ENCODE results near the gene CDK9.

CDK9 gene

DNA sequence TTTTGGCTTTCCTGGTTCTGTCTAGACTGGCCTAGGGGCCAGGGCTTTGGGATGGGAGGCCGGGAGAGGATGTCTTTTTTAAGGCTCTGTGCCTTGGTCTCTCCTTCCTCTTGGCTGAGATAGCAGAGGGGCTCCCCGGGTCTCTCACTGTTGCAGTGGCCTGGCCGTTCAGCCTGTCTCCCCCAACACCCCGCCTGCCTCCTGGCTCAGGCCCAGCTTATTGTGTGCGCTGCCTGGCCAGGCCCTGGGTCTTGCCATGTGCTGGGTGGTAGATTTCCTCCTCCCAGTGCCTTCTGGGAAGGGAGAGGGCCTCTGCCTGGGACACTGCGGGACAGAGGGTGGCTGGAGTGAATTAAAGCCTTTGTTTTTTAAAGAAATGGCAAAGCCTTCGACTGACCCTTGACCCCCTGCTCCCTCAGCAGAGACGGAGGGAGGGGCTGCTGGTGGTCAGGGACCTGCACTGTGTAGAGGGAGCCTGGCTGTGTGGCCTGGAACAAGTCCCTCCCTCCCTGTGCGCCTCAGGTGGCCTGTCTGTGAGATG, 27.9 kb downstream of the CDK9 start:
- Histone ChIP-seq H3K9ac (ENCODE audit: insufficient read length, low read depth) (no peak overlapping the region), H3K36me3 (ENCODE audit: insufficient read depth, insufficient read length, low read length) (peaks cover 87% of the 10 kb centered on the region), H3K27me3 (ENCODE audit: insufficient read depth, insufficient read length) (no peaks in the 10 kb centered on the region), H3K4me1 (ENCODE audit: insufficient read depth, insufficient read length) (peaks cover 9% of the 10 kb centered on the region), H3K4me3 (ENCODE audit: insufficient read length, low read depth) (no peak overlapping the region), H3K9me3 (ENCODE audit: insufficient read depth, low read length) (no peaks in the 10 kb centered on the region)
- no peak for TF ChIP-seq YY1 (IDR thresholded peaks at IDR 0.05; ENCODE audit: insufficient read depth, insufficient read length)
- no peak for TF ChIP-seq ZNF274 (IDR thresholded peaks at IDR 0.05; ENCODE audit: low read depth, low read length)
- no peak for TF ChIP-seq SUZ12 (IDR thresholded peaks at IDR 0.05; ENCODE audit: extremely low read depth, insufficient read depth, insufficient read length)
- DNase-seq (ENCODE audit: low read depth, low spot score), result no peak

DNA sequence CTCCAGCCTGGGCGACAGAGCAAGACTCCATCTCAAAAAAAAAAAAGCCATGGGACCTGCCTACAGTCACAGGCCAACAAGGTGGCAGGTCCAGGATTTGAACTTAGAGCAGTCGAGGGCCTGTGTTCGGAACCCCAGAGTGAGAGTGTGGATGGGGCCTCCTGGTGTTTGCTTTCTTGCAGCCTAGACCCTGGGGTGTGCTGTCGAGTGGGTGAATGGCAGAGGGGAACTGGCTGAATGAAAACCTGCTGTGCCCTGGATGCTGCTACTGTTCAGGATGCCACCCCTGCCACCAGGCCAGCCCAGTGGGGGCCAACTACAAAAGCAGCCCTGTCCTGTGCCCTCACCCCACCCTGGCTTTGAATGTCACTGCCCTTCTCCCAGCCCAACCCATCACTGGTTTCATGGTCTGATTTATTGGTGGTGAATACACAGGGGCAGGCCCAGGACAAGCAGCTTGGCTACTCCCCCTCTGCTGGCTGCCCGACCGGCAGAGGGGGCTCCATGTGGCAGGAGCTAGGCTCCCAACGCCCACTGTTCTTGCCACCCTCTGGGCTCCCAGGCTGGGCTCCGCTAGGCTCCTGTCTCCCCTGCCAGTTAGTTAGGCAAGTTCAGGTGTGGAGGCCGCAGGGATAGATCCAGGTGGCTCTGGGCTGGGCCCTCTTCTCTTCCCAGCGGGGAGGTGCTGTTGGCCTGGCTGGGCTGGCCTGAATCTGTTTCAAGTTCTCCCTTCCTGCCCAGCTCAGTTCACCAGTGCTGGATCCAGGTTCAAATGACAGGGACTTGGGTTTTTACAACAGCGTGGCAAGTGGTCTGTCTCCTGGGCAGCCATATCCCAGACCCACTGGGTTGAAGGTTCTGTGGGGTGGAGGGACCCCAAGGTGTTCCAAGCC, 29.0 kb downstream of the CDK9 start:
- Histone ChIP-seq H3K4me1 (ENCODE audit: insufficient read depth, insufficient read length) (peaks cover 6% of the 10 kb centered on the region), H3K27me3 (ENCODE audit: insufficient read depth, insufficient read length) (no peaks in the 10 kb centered on the region), H3K9ac (ENCODE audit: insufficient read length, low read depth) (peak overlapping the region; percentile 5), H3K36me3 (ENCODE audit: insufficient read depth, insufficient read length, low read length) (peaks cover 89% of the 10 kb centered on the region), H3K9me3 (ENCODE audit: insufficient read depth, low read length) (no peaks in the 10 kb centered on the region), H3K4me3 (ENCODE audit: insufficient read length, low read depth) (no peak overlapping the region)
- TF ChIP-seq ZNF274 (IDR thresholded peaks at IDR 0.05; ENCODE audit: low read depth, low read length) (no peak), YY1 (IDR thresholded peaks at IDR 0.05; ENCODE audit: insufficient read depth, insufficient read length) (no peak), SUZ12 (IDR thresholded peaks at IDR 0.05; ENCODE audit: extremely low read depth, insufficient read depth, insufficient read length) (no peak)
- DNase-seq (ENCODE audit: low read depth, low spot score), result no peak

DNA sequence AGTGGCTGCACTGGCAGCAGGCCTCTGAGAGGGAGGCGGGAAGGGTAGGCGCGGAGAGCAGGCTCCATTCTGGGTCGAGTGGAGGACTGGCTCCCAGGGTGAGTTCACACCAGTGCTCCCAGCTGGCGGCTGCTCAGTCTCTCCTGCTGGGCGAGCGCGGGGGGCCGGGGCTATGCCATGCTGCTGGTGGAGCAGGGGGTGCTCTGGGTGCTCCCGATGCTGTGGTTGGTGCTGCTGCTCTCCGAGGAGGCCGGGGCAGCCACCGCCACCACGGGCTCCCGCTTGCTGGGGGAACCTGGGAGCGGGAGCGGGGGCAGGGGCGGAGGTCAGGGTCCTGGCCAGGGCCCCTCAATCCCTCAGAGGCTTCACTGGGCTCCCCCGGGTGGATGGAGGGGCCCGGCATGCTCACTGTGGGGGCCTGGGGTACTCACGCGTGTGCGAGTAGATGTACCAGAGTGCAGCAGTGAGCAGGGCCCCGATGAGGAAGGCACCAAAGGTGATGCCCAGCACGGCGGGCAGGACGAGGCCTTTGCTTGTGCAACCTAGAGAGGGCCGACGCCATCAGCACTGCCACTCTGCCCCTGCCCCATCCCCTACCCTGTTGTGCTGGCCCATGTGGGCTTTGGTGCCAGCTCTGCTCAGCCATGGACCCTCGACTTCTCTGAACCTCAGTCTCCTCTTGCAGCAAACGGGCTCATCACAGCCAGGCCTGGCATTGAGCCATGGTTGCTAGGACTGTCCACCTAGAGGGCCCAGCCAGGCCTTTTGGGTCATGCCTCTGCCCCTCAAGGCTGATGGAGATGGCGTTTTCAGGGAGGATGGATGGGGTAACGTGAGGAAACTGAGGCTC, 29.9 kb downstream of the CDK9 start:
- no peak for DNase-seq (ENCODE audit: low read depth, low spot score)
- no peaks in the 10 kb centered on the region for H3K9me3 ChIP-seq (ENCODE audit: insufficient read depth, low read length)
- H3K27me3 ChIP-seq (ENCODE audit: insufficient read depth, insufficient read length), result no peaks in the 10 kb centered on the region
- TF ChIP-seq ZNF274 (IDR thresholded peaks at IDR 0.05; ENCODE audit: low read depth, low read length), result no peak
- no peak for TF ChIP-seq YY1 (IDR thresholded peaks at IDR 0.05; ENCODE audit: insufficient read depth, insufficient read length)
- no peak for TF ChIP-seq SUZ12 (IDR thresholded peaks at IDR 0.05; ENCODE audit: extremely low read depth, insufficient read depth, insufficient read length)
- peaks cover 82% of the 10 kb centered on the region for H3K36me3 ChIP-seq (ENCODE audit: insufficient read depth, insufficient read length, low read length)
- H3K9ac ChIP-seq (ENCODE audit: insufficient read length, low read depth), result no peak overlapping the region
- H3K4me3 ChIP-seq (ENCODE audit: insufficient read length, low read depth), result no peak overlapping the region
- H3K4me1 ChIP-seq (ENCODE audit: insufficient read depth, insufficient read length), result peaks cover 1% of the 10 kb centered on the region

DNA sequence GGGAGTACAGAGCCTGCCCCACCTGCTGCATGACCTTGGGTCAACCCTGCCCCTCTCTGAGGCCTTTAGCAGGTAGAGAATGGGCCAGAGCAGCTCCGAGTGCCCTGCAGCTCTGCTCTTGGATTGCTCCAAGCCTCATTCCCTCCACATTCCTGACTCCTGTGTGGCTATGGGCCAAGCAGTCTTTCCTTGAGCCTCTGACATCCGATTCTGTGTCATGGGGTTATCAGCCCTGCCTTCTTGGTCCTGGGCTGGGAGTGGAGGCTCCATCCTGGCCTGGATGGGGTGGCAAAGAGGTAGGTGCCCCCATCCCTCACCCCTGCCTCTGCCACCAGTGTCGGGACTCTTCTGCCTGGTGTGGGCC, 30.5 kb downstream of the CDK9 start:
- no peaks in the 10 kb centered on the region for H3K27me3 ChIP-seq (ENCODE audit: insufficient read depth, insufficient read length)
- H3K9ac ChIP-seq (ENCODE audit: insufficient read length, low read depth), result no peak overlapping the region
- TF ChIP-seq SUZ12 (IDR thresholded peaks at IDR 0.05; ENCODE audit: extremely low read depth, insufficient read depth, insufficient read length), result no peak
- TF ChIP-seq ZNF274 (IDR thresholded peaks at IDR 0.05; ENCODE audit: low read depth, low read length), result no peak
- no peak for TF ChIP-seq YY1 (IDR thresholded peaks at IDR 0.05; ENCODE audit: insufficient read depth, insufficient read length)
- no peaks in the 10 kb centered on the region for H3K9me3 ChIP-seq (ENCODE audit: insufficient read depth, low read length)
- H3K36me3 ChIP-seq (ENCODE audit: insufficient read depth, insufficient read length, low read length), result peaks cover 79% of the 10 kb centered on the region
- H3K4me3 ChIP-seq (ENCODE audit: insufficient read length, low read depth), result no peak overlapping the region
- DNase-seq (ENCODE audit: low read depth, low spot score), result no peak
- peaks cover 1% of the 10 kb centered on the region for H3K4me1 ChIP-seq (ENCODE audit: insufficient read depth, insufficient read length)

DNA sequence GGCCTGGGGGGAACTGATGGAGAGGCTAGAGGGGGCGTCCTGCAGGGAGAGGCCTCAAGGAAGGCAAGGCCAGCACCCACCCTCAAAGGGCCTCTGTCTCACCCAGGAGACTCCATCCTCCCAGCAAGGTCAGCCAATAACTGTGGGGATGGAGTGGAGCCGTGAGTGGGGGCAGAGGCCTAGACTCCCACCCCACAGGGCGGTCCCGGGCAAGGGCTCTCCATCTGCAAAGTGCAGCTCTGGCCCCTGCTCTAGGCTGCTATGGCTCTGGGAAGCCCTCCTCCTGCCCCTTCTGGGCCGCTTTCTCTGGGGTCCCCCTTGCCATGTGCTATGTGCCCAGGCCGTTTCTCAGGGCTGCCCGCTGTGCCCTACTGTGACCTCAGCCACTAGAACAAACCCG, 30.9 kb downstream of the CDK9 start:
- H3K9me3 ChIP-seq (ENCODE audit: insufficient read depth, low read length), result no peaks in the 10 kb centered on the region
- H3K4me1 ChIP-seq (ENCODE audit: insufficient read depth, insufficient read length), result peaks cover 1% of the 10 kb centered on the region
- DNase-seq (ENCODE audit: low read depth, low spot score), result no peak
- no peaks in the 10 kb centered on the region for H3K27me3 ChIP-seq (ENCODE audit: insufficient read depth, insufficient read length)
- peaks cover 76% of the 10 kb centered on the region for H3K36me3 ChIP-seq (ENCODE audit: insufficient read depth, insufficient read length, low read length)
- TF ChIP-seq YY1 (IDR thresholded peaks at IDR 0.05; ENCODE audit: insufficient read depth, insufficient read length) (no peak), ZNF274 (IDR thresholded peaks at IDR 0.05; ENCODE audit: low read depth, low read length) (no peak), SUZ12 (IDR thresholded peaks at IDR 0.05; ENCODE audit: extremely low read depth, insufficient read depth, insufficient read length) (no peak)
- H3K4me3 ChIP-seq (ENCODE audit: insufficient read length, low read depth), result no peak overlapping the region
- no peak overlapping the region for H3K9ac ChIP-seq (ENCODE audit: insufficient read length, low read depth)

DNA sequence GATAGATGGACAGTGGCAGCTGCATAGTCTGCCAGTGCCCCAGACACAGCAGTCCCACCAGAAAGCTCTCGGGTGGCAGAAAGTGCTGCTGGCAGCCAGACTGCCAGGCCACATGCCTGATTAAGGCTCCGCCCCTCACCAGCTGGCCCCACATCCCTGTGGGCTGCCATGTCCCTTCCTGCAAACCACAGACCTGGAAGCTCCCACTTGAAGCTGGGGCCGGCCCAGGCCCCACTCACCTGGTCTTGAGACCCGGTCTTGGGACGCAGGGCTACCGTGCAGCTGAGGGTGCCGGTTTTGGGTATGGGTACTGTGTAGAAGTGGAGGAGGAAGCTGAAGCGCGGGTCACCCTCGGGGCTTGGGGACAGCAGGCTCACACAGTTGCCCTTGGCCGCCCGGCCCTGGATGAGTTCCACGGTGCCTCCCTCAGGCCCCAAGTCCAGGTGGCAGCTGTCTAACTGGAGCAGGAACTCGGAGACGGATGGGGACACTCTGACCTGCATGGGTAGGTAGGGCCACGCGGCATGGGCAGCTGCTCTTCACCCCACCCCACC, 32.1 kb downstream of the CDK9 start:
- Histone ChIP-seq H3K27me3 (ENCODE audit: insufficient read depth, insufficient read length) (no peaks in the 10 kb centered on the region), H3K4me1 (ENCODE audit: insufficient read depth, insufficient read length) (peaks cover 1% of the 10 kb centered on the region), H3K4me3 (ENCODE audit: insufficient read length, low read depth) (no peak overlapping the region), H3K36me3 (ENCODE audit: insufficient read depth, insufficient read length, low read length) (peaks cover 64% of the 10 kb centered on the region), H3K9ac (ENCODE audit: insufficient read length, low read depth) (no peak overlapping the region), H3K9me3 (ENCODE audit: insufficient read depth, low read length) (no peaks in the 10 kb centered on the region)
- TF ChIP-seq YY1 (IDR thresholded peaks at IDR 0.05; ENCODE audit: insufficient read depth, insufficient read length), result no peak
- TF ChIP-seq ZNF274 (IDR thresholded peaks at IDR 0.05; ENCODE audit: low read depth, low read length), result no peak
- TF ChIP-seq SUZ12 (IDR thresholded peaks at IDR 0.05; ENCODE audit: extremely low read depth, insufficient read depth, insufficient read length), result no peak
- DNase-seq (ENCODE audit: low read depth, low spot score), result no peak
